Measurements from ENCODE around the gene TAL2.

The TAL2 gene

DNA sequence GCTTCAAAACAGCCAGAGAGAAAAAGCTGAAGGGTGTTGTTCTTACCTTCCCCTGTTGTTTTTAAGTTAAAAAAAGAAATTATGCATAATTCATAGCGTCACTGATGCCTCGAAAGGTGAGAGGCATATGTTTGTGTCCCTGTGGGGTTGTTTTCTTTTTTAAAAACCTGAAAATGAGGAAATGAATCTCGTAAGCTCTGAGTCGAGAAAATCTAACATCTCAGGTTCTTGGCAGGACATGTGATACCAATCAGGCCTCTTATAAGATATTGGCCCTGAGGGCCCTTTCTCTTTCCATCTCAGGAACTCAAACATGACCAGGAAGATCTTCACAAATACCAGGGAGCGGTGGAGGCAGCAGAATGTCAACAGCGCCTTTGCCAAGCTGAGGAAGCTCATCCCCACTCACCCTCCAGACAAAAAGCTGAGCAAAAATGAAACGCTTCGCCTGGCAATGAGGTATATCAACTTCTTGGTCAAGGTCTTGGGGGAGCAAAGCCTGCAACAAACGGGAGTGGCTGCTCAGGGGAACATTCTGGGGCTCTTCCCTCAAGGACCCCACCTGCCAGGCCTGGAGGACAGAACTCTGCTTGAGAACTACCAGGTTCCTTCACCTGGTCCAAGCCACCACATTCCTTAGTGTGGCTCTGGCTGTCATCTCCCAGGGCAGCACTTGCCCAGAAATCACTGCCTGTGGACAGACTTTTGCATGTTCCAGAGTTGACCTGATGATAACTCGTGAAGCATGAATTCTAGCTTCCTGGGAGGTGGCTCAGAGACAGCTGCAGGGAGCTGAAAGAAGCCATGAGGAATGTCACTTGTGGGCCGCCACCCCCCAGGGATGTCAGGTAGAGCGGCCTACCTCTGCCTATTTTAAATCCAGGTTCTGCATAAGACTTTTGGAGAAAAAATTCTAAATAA, at the start of gene TAL2:
Gene TAL2 (plus strand): TSS at position 274 of the 921 bp plus-strand sequence. CDS start 40 bp downstream, at position 314.
- DNase-seq (ENCODE audit: low spot score), result peak; percentile 50

DNA sequence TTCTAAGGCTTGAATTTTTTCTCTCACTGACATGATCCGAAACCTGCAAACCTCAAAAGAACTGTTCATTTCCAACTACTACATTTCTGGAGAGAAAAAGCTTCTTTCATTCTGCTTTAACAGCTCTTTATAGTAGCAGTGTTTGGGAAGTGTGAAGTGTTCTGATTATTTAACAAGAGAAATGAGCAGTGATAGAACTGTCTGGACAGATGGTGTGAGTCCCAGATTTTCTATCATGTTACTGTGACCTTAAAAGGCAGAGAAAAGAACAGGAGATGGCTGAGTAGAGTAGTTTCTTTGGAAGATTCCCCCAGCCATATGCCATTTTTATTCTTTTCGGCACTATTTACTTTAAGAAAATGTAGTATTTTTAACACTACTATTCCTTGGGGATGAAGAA, 41.3 kb upstream of the TAL2 start:
- no peak for DNase-seq (ENCODE audit: low spot score)

DNA sequence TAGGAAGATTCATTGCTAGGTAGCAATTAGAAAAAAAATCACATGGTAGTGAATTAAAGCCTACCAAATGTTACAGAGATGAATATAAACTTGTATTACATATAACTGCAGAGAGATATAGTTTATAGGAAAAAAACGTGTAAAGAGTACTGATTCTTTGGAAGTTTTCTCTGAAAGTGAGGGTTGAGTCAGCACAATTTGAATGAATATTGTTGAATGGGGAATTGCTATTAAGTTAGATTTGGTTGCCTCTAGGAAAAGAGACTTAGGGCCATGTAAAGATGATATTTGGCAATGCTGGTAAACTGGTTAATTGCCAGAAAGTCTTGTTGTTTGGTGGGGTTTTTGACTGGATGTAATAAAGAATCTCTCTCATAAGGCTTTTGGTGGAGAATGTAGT, 37.2 kb upstream of the TAL2 start:
- DNase-seq (ENCODE audit: low spot score), result no peak

DNA sequence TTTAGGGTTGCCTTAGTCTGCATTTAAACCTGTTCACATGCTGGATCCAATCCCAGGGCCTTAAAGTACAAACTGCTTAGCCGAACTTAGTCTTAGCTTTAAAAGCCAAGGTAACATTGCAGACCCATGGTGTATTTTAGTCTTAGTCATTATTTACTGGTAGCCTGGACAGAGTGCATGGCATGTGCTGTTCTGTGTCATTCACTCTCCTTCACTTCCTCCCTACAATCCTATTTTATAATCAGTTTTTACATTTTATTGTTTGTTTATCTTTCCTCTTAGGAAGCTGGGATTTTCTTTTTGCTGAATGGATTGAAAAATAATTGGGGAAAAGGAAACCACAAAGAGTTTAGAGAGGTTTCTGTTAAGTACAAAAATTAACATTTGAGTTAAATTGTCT, 29.4 kb upstream of the TAL2 start:
- no peak for DNase-seq (ENCODE audit: low spot score)

DNA sequence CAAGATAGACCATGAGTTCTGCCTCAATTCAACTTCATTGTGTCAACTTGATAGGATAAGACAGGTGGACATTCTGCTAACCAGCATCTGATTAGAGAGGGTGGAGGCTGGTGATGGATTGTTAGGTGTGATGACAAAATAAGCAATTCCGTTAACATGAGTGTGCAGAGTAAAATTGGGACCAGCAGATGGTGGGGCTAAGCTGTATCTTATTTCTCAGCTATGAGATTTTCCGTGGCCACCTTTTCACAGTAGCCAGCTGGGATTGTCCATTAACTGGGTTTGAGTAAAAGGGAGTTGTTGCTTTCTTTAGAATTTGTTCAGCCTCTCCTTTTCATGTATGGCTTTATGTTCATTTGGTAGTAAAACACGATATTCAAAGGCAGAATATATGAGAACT, 28.8 kb upstream of the TAL2 start:
- no peak for DNase-seq (ENCODE audit: low spot score)

DNA sequence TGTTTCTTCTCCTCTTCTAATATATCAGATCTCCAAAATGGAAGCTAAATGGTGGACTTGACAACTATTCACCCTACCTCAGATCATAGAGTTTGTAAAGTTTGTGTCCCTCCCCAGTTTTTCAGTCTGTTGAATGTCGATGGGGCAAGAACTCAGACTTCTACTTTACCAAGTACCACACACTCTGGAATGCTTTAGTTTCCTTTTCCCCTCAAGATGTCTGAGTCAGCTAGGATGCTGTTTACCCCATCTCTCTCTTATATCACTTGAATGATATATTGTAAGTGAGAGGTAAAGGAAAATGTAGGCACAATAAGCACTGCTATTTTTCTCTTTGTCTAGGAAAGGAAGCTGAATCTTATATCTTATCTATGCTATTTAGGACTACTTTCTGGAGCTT, 25.9 kb upstream of the TAL2 start:
- DNase-seq (ENCODE audit: low spot score), result no peak

DNA sequence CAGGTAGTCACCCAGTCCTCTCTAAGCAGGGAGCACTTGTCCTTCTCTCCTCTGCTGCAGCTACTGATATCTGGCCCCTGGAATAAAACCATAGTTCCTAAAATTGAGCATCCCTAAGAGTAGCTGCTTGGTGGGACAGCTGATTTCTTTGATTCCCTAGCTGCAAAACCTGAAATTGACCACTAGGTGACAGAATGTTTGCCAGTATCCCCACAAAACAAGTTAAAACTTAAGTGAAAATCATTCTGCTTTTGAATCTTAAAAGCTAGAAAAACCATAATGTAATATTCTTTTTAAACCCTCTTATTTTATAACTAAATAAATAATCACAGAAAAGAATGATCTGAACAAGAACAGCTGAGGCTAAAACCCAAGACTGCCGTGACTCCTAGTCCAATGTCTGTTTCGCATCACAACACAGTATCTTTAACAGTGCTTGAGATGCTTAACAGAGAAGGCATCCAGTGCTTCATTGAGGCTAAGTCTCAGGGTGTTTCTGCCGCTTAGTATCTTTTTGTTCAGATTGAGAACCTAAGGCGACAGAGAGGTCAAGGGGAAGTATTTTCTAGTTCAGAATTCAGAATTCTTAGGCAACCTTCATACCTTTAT, 24.4 kb upstream of the TAL2 start:
- peak; percentile 21 for DNase-seq (ENCODE audit: low spot score)

DNA sequence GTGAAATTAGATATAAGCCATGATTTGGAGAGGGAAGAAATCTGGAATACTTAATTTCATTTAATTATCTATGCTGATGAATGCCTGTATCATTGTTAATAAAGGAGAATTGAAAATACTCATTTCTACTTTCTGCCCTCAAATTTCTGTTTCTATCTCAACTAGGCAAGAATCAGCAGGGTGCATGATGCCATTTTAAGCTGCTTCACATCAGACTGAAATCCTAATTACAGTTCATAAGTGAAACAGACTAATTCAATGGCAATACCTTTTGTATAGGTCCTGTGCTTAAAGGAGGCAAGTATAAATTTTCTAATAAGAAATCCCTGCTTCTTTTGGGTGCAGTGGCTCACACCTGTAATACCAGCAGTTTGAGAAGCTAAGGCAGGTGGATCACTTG, 22.3 kb upstream of the TAL2 start:
- DNase-seq (ENCODE audit: low spot score), result no peak

DNA sequence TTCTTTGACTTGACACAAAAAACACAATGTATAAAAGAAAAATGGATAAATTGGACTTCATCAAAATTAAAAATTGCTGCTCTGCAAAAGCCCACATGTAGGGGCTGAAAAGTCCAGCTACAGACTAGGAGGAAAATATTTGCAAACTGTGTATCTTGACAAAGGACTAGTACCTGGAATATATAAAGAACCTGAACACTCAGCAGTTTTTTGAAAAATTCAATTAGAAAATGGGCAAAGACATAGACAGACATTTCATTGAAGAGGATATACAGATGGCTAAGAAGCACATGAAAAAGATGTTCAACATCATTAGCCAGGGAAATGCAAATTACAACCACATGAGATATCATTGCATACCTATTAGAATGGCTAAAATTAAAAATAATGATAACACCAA, 18.5 kb upstream of the TAL2 start:
- no peak for DNase-seq (ENCODE audit: low spot score)

DNA sequence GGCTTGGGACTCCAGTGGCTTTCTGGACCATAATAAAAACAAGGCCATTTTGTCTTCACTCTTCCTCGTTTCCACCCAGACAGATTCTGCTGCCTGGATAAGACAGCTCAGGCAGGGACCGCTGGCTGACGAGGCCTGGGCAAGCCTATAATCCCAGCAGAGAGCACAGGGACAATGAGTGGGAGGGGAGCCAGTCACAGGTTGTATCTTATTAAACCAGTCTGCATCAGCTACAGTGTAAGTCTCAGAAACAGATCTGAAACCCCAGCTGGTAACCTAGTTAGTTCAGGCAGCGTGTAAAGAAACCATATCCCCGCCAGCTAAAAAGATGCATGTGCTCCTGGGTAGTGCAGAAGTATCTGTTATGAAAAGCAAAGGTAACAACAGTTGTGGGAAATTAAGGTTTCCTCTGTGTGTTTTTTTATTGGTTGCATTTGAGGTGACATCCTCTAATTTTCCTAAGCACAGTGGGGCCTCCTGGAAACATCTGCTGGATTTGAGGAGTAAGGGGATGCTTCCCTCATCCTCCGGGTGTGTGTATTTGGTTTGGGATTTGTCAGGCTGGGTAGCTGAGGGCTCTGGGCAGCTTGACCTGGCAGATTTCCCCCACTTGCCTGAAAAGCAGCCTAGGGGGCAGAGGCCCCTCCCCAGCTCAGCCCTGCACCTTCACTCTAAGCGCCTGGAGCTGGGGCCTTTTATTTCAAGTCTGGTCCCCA, 15.2 kb upstream of the TAL2 start:
- DNase-seq (ENCODE audit: low spot score), result no peak

DNA sequence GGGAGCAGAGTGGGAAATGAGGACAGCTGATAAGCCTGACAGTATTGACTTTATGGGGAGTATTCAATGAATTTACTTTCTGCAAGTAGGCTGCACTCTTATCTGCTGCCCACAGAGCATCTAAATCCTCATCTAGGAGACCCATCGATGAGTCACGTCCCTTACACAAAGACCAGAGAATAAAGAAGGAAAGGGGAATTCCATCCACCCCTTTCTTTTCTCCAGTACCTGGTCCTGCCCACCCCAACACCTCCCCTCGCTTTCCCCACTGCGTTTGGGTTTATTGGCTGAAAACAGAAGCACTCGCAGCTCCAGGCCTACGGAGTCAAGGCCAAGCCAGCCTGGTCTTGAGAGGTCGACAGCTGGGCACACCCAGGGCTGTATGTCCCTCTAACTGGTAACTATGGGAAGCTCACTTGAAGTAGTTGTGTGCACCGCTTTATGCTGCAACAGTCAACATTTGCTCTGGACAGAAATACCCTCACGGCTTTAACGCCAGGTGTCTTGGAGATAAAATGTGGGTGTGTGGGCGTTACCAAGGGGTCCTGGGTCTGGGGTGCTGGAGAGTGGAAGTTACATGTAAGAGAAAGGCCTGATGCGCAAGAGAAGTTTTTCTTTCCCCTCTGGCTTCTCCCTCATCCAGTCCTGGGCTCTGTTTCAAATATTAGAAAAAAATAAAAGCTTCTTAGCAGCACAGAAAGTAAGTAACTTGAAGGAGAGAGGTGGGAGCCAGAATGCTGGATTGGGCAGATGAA, 14.5 kb upstream of the TAL2 start:
- DNase-seq (ENCODE audit: low spot score), result no peak

DNA sequence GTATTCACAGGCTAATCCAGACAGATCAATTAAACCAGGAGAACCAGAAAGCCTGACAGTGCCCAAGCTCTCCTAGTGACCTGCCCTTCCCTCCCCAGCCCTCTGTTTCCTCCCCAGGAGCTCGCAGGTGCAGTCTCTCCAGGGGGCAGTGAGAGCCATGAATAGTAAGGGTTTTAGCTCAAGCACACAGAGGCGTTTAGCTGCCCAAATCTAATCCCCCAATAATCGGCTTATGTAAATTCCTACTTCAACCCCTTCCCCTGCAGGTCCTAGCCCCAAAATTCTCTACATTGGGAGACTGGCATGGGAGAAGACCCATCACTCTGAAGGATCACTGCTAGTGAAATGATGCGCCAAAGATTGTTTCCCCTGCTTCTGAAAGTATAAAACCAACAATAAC, 10.5 kb upstream of the TAL2 start:
- no peak for DNase-seq (ENCODE audit: low spot score)

DNA sequence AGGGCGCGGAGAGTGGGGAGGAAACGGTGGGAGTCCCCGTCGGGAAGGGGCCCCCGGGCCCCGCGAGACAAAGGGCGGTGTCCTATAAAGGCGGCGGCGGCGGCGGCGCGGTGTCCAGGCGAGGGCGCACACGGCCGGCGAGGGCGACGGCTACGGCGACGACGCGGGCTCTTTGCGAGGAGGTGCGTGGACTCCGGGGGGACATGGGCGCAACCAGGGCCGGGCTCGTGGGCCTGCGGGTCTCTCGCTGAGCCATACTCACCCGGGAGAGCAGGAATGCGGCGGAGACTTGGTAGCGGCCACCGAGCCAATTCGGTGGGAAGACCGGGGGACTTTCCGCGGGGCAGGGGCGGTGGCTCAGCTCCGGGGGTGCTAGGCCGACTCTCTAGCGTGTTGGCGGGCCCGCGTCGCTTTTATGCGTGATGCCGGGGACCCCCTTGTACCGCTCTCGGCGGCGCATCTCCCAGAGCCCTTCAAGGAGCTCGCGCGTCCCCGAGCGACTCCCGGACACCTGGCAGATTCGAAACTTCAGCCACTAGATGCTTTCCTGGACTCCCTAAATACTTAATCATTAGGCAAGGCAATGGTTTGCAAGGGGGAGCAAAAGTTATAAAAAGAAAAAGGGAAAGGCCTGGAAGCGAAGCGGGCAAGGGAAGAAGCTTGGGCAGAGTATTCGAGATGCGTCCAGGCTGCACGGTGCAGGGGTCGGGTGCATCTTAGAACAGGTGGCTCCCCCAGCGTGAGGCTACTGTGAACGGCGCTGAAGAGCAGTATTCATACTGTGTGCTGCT, 5.9 kb upstream of the TAL2 start:
- no peak for DNase-seq (ENCODE audit: low spot score)

DNA sequence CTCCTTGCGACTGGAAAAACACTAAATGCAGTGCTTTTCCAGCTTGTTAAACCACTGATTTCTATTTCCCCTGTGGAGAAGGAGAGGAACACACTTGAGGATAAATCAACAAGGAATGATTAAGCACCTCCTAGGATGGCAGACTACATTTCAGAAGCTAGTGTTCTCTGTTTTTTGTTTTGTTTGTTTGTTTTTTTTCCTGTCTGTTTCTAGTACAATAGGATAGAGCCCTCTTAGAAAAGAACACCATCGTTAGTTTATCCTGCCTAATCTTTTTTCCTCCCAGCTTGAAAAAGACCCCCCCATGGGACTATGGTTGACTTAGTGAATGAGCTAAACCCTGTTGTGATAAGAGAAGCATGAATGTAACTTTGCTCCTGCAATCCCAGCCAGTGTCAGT, 3.9 kb upstream of the TAL2 start:
- no peak for DNase-seq (ENCODE audit: low spot score)

DNA sequence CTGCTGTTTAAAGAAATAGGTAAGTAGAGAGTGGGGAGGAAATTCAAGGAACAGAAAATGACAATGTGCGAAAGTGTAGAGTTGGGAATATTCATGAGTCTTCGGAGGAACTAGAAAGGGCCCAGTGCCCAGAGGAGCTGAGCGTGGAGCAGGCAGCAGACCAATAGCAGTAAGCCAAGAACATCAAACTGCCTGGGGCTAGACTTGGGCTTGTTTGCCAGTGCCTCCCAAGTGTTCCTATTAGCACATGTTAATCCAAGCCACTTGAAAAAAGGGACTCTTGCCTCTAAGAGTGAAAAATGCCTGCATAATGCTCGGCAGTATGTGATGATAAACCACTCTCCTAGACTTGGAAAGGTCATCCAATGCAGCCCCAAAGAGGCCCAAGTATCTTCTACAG, 1.2 kb upstream of the TAL2 start:
- no peak for DNase-seq (ENCODE audit: low spot score)

DNA sequence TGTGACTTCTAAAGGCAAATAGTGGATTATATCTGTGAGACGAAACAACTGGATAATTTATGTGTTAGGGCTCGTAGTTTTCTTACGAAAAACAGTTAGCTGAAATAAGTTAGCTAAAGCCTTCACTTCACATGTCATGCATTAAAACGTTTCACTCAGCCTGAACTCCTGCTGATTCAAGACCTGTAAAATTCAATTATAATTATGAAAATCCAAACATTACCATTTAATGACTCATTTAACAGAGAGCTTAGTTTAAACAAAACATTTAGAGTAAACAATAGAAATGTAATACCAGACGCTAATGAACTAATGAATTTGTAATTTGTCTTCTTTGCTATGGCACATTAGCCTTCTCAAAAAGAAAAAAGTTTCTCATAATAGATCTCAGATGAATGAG, 1.7 kb downstream of the TAL2 start:
- no peak for DNase-seq (ENCODE audit: low spot score)

DNA sequence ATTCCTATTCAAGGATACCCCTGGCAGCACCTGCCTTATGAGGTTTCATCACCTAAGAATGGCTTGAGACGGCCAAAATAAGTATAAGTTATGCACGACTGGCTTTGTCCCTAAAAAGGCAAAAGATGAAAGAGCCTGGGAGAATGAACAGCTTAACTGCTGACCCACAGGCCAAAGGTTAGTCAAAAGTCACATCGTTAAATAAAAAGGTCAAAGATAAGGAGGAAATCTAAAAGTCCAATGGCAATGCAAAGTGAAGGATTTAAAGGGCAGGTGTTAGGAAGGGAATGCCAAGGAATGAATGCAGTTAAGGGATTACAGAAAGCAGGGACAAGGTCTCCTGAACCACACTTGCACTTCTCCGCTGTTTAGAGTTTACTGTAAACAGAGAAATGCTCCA, 5.6 kb downstream of the TAL2 start:
- no peak for DNase-seq (ENCODE audit: low spot score)

DNA sequence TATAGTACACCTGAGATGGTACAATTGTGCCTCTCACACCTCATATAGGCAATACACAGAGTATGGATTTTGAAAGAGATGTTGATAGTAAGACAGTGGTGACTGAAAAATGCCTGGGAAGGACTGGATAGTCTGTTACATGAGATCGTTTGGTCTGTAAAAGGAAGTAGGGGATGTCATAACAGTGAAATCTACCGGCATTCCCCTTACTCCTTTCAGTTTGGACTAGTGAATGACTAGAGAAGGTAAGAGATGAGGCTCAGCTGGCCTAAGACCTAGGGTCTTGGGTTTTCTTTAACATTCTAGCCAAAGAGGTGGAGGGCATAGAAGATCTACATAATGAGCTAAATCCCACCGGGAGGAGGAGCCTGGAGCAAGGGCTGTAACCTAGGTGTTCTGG, 8.1 kb downstream of the TAL2 start:
- DNase-seq (ENCODE audit: low spot score), result no peak

DNA sequence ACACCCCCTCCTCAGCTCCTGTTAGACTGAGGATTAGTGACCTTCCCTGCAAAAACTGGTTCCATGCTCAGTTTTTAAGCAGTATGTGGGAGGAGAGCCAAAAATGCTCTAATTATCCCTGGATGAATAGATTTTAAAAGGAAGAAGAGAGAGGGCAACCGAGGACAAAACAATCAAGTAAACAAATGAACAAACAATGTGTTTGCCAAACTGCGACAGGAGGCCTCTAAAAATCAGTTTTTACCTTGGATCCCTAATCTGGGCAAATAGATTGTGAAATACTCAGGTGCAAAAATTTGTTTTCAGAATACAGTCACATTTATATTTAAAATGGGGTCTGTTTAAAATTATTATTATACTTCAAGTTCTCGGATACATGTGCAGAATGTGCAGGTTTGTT, 8.5 kb downstream of the TAL2 start:
- DNase-seq (ENCODE audit: low spot score), result no peak

DNA sequence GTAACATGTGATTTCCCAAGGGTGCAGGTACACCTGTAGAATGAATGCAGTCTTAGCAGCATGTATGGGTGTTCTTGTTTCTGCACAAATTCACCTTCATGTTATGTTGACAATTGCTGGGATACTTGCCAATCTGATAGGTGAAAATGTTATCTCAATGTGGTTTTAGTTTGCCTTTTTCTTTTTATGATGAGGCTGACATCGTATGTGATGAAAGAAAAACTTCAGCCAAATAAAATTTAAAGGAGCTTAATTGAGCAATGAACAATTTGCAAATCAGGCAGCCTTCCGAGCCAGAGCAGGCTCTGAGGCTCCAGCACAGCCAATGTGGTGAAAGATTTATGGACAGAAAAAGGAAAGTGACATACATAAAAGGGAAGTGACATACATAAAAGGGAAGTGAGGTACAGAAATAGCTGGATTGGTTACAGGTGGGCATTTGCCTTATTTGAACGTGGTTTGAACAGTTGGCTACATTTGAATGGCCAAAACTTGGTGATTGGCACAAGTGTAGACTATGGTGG, 10.5 kb downstream of the TAL2 start:
- DNase-seq (ENCODE audit: low spot score), result peak; percentile 70

DNA sequence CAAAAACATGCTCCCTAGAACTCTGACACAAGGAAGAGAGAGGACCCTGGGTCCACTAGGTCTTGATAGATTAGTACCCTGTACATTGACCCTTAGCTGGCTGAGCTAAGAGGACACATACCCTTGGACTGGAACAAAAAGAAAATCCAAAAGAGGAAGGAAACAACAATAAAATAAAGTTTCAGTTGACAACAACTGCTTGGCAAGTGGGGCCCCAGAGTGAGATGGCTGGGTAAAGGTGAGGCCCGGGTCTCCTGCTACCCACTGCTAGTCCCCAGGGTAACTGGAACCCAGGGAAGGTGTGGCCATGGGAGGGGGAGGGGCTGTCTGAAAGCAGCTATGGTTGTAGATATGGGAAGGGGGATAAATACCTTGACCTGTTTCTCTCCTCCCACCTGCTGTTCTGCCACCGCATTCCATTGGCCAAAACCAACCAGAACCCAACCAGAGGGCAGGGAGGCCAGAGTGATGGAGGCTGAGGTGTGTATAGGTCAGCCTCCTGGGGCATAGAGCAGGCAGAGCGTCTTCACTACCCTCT, 11.7 kb downstream of the TAL2 start:
- DNase-seq (ENCODE audit: low spot score), result no peak

Measured in NAMALWA (cell line).